Gastrocnemius medialis (tissue), 4 donors: Measurements from ENCODE around the gene LPCAT1.

ENCODE experiments used
- CTCF ChIP-seq, 5 experiments: fragments of 450-650 bp in 3 of 5; fragments of 200-600 bp in 2 of 5; sonication (generic) in 2 of 5; IDR thresholded peaks in 4 of 5; conservative IDR thresholded peaks in 1 of 5; 1 replicate in 4 of 5; 2 replicates in 1 of 5; pipeline ENCODE4 v1.5.1; 2016 to 2019; ENCODE audit warnings: antibody characterized with exemption in 5 of 5, mild to moderate bottlenecking in 3 of 5, moderate library complexity in 3 of 5
- POLR2A ChIP-seq, 2 donors: fragments of 450-650 bp; IDR thresholded peaks; one replicate each; pipeline ENCODE4 v1.6.1; 2017; ENCODE audit warnings: antibody characterized with exemption in 2 of 2, mild to moderate bottlenecking in 2 of 2, moderate library complexity in 2 of 2

GRCh38 chr5:1529498-1529897 is 5.7 kb upstream of the LPCAT1 start:
- no peak for TF ChIP-seq POLR2A (IDR thresholded peaks at IDR 0.05)
- TF ChIP-seq CTCF (IDR thresholded peaks at IDR 0.05 in 4 of 5, conservative IDR thresholded peaks at IDR 0.05 in 1 of 5), result no peak
